Measurements from ENCODE around the gene HNMT. TPM values are rescaled to one million over a fixed set of nuclear protein-coding genes. Genes with fewer than 3 reads are reported as not detected.

Gene HNMT
- total RNA-seq, 4 donors from 2014 or later = 21.5 to 122 (median 60.4) TPM

DNA sequence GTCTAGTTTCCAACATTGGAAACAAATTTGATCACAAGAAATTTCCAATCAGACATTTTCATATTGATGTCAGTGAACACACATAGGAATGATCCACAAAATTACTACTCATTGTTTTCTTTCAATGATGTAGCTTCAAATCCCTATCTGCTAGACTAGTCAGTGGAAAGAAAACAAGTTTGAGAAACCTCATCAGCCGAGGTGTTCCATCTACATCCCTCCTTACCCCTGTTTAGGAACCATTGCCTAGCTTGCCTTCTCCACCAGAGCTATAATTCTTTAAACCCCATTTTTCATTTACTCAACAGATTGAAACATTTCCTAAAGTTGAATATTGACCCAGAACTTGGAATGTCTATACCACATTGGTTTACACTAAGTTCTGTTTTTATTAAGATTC, 45.3 kb downstream of the HNMT start:
- Histone ChIP-seq H3K36me3 (no peaks in the 10 kb centered on the region), H3K9me3 (no peaks in the 10 kb centered on the region), H3K4me1 (no peaks in the 10 kb centered on the region), H3K27ac (no peak overlapping the region), H3K27me3 (no peaks in the 10 kb centered on the region), H3K4me3 (no peak overlapping the region)
- DNase-seq = no peak
- TF ChIP-seq, protein P1, sequence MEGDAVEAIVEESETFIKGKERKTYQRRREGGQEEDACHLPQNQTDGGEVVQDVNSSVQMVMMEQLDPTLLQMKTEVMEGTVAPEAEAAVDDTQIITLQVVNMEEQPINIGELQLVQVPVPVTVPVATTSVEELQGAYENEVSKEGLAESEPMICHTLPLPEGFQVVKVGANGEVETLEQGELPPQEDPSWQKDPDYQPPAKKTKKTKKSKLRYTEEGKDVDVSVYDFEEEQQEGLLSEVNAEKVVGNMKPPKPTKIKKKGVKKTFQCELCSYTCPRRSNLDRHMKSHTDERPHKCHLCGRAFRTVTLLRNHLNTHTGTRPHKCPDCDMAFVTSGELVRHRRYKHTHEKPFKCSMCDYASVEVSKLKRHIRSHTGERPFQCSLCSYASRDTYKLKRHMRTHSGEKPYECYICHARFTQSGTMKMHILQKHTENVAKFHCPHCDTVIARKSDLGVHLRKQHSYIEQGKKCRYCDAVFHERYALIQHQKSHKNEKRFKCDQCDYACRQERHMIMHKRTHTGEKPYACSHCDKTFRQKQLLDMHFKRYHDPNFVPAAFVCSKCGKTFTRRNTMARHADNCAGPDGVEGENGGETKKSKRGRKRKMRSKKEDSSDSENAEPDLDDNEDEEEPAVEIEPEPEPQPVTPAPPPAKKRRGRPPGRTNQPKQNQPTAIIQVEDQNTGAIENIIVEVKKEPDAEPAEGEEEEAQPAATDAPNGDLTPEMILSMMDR (IDR thresholded peaks at IDR 0.05) = no peak
- no peak for TF ChIP-seq POLR2A (IDR thresholded peaks at IDR 0.05)
- intact Hi-C loops (cut with DNase I; ENCODE audit: low total_unique reads) = no loop called here

DNA sequence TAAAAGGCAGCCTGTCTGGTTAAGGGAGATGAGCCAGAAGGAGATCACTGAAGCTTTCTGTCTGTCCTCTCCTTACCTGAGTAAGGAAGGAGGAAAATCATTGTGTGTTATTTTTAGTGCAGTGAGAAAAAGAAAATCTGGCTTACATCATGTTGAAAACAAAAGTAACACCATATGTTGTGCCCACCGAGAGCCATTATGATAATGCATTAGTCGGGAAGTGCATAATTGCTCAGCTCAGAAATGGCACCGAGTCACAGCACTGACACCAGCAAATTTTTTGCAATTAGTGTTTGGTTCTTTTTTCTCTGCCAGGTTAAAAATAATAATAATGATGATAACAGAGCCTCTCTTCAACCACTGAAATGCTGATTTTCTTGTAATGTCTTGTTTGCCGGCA, 46.6 kb downstream of the HNMT start:
- Histone ChIP-seq H3K4me1 (no peaks in the 10 kb centered on the region), H3K36me3 (no peaks in the 10 kb centered on the region), H3K27ac (no peak overlapping the region), H3K4me3 (no peak overlapping the region), H3K9me3 (no peaks in the 10 kb centered on the region), H3K27me3 (no peaks in the 10 kb centered on the region)
- intact Hi-C loops (cut with DNase I; ENCODE audit: low total_unique reads) = no loop called here
- no peak for DNase-seq
- TF ChIP-seq POLR2A (IDR thresholded peaks at IDR 0.05) = no peak
- TF ChIP-seq, protein P1 (IDR thresholded peaks at IDR 0.05) = no peak

DNA sequence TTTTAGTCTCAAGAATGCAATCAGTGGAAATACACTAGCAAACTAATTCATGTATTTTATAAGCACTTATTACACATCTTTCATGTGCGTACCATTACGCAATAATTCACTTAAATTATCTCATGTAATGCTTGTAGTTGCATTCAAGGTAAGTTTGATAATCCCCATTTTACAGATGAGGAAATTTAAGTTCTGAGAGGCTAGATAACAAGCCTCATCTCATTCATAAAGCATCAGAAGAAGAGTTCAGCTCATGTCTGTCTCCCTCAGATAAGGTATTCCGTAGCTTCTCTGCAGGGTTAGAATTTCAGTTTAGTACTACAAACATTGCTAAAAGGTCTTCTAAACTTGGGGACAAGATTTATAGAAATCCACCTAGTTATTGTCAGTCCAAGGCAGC, 47.8 kb downstream of the HNMT start:
- no peak for DNase-seq
- intact Hi-C loops (cut with DNase I; ENCODE audit: low total_unique reads) = no loop called here
- H3K4me3 ChIP-seq = no peak overlapping the region
- no peaks in the 10 kb centered on the region for H3K27me3 ChIP-seq
- no peaks in the 10 kb centered on the region for H3K36me3 ChIP-seq
- no peak overlapping the region for H3K27ac ChIP-seq
- TF ChIP-seq, protein P1 (IDR thresholded peaks at IDR 0.05) = no peak
- TF ChIP-seq POLR2A (IDR thresholded peaks at IDR 0.05) = no peak
- no peaks in the 10 kb centered on the region for H3K4me1 ChIP-seq
- H3K9me3 ChIP-seq = no peaks in the 10 kb centered on the region

DNA sequence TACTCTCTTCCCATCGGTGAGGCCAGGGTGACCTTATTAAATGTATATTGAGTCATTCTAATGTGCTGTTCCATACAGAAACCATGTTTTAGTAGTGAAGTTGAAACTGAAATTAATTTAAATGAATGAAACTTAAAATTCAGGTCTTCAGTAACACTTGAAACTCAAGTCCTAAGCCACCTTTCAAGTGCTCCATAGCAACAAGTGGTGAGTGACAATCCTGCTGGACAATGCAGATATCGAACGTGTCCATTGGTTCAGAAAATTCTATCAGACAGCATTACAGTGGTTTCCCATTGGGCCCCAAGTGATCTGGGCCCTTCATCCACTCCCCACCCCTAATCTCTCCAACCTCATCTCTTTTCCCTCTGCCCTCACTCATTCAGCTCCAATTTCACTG, 48.7 kb downstream of the HNMT start:
- no peak for DNase-seq
- intact Hi-C loops (cut with DNase I; ENCODE audit: low total_unique reads) = no loop called here
- H3K27me3 ChIP-seq = no peaks in the 10 kb centered on the region
- no peaks in the 10 kb centered on the region for H3K9me3 ChIP-seq
- TF ChIP-seq POLR2A (IDR thresholded peaks at IDR 0.05) = no peak
- TF ChIP-seq, protein P1 (IDR thresholded peaks at IDR 0.05) = no peak
- H3K4me1 ChIP-seq = no peaks in the 10 kb centered on the region
- no peak overlapping the region for H3K4me3 ChIP-seq
- no peak overlapping the region for H3K27ac ChIP-seq
- H3K36me3 ChIP-seq = no peaks in the 10 kb centered on the region

DNA sequence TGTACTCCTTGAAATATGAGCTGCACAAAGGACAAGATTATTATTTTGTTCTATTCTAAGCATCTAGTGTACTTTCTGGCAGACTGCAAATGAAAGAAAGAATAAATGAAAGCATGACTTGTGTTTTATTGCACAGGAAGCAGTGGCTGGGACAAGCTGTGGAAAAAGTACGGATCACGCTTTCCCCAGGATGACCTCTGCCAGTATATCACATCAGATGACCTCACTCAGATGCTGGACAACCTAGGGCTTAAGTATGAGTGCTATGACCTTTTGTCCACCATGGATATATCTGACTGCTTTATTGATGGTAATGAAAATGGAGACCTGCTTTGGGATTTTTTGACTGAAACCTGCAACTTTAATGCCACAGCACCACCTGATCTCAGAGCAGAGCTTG, 49.4 kb downstream of the HNMT start:
- Histone ChIP-seq H3K4me3 (no peak overlapping the region), H3K4me1 (no peaks in the 10 kb centered on the region), H3K9me3 (no peaks in the 10 kb centered on the region), H3K27me3 (no peaks in the 10 kb centered on the region), H3K36me3 (no peaks in the 10 kb centered on the region), H3K27ac (no peak overlapping the region)
- intact Hi-C loops (cut with DNase I; ENCODE audit: low total_unique reads) = no loop called here
- no peak for DNase-seq
- TF ChIP-seq POLR2A (IDR thresholded peaks at IDR 0.05) = no peak
- TF ChIP-seq, protein P1 (IDR thresholded peaks at IDR 0.05) = no peak
